Kidney epithelial cell (primary cell): ENCODE measurements around the gene REEP3. TPM values are rescaled to one million over a fixed set of nuclear protein-coding genes. Genes with fewer than 3 reads are reported as not detected.

ENCODE experiments used
- DNase-seq: peaks from one replicate; pipeline ENCODE4 v3.0.0-alpha.2; 2010; ENCODE audit warnings: low read depth
- H3K27me3 ChIP-seq: 2 replicates; pipeline ENCODE4 v1.6.0; 2011; ENCODE audit warnings: low read length; ENCODE audit not compliant: control insufficient read depth, insufficient read depth
- H3K36me3 ChIP-seq: 2 replicates; pipeline ENCODE4 v1.5.1; 2011; ENCODE audit warnings: low read length; ENCODE audit not compliant: control insufficient read depth, insufficient read depth
- H3K4me3 ChIP-seq: 2 replicates; pipeline ENCODE4 v1.5.1; 2011; ENCODE audit warnings: low read depth, mild to moderate bottlenecking, control low read depth, low read length
- total RNA-seq: library from RNA; depleted of rRNA; stranded (reverse); fragments of >200 nt; gene quantifications from 2 replicates; pipeline ENCODE4 v1.2.3, GENCODE V29; 2015
- TF ChIP-seq, protein P1 (sequence below): IDR thresholded peaks from 2 replicates; pipeline ENCODE4 v1.5.1; 2011; ENCODE audit warnings: mild to moderate bottlenecking, moderate library complexity, low read length, control low read depth, inconsistent platforms; ENCODE audit not compliant: insufficient read depth, poor library complexity, severe bottlenecking

The REEP3 gene
- total RNA-seq, 1 donor from 2014 or later: 59.8 TPM

DNA sequence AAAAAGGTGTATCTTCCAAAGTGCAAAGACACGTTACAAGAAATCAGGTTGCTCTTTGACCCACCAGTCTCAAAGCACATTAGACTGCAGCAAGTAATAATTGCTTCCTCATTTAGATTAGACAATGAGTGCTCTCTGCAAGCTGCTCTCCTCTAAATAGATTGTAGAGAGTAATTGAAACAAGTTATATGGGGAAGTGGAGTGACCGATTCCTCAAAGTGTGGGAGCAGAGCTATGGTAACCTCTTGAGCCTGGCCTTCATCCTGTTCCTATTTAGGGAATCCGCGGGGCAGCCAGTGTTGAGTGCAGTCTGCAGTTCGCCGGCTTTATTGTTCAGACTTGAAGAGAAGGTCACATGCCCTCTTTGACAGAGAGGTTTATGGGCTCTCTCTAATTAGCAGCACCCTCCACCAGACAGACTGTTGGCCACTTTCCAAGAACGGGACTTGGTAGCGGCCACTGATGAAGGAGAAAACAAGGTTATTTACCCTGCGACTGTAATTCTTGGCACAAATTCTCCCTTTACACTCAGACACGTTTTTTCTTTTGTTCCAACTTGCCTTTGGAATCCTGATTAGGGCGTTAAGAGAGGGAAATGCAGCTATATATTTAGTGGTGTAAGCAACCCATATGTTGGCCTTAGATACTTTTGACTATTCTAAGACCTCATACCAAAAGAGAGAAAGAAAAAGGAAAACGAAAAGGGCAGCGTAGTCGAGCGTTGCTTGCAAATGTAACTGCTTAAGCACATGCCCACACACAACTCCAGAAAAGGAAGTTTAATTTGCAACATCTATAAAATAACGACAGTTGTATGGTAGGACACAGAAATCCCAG lies 107.5 kb downstream of the REEP3 start:
- no peaks in the 10 kb centered on the region for H3K36me3 ChIP-seq
- no peaks in the 10 kb centered on the region for H3K27me3 ChIP-seq
- peak overlapping the region; percentile 12 for H3K4me3 ChIP-seq
- TF ChIP-seq, protein P1, sequence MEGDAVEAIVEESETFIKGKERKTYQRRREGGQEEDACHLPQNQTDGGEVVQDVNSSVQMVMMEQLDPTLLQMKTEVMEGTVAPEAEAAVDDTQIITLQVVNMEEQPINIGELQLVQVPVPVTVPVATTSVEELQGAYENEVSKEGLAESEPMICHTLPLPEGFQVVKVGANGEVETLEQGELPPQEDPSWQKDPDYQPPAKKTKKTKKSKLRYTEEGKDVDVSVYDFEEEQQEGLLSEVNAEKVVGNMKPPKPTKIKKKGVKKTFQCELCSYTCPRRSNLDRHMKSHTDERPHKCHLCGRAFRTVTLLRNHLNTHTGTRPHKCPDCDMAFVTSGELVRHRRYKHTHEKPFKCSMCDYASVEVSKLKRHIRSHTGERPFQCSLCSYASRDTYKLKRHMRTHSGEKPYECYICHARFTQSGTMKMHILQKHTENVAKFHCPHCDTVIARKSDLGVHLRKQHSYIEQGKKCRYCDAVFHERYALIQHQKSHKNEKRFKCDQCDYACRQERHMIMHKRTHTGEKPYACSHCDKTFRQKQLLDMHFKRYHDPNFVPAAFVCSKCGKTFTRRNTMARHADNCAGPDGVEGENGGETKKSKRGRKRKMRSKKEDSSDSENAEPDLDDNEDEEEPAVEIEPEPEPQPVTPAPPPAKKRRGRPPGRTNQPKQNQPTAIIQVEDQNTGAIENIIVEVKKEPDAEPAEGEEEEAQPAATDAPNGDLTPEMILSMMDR: no peak
- DNase-seq: no peak

DNA sequence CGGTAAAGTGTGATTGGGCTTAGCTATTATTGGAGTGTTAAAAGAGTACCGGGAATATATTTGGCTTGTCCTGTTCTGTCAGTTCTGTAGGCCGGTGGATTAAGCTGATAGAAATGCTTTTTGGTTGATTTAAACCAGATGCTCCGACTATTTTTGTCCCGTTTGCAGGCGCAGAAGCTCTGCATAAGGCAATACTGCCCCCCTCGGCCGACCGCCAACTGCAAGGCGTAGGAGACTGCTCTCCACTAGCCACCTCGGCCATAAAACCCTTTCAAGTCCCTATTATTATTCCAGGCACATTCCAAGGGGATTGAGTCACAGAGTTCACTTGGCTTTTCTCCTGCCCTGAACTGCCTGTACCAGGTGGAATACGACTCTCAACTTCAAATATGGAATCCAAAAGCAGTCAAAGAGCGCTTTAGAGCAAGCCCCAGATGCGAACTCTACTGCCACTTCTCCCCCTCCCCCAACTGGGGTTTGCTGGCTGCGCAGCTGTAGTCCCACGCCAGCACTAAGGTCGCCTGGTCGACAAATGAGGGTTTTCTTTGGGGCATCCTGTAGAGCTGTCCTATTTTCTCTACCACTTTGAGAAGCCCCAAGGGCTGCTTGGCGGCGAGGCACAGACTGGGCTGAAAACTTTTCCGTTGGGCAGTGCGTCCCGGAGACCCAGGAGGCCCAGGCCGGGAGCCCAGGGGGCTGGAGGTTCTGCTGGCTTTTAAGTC lies 108.3 kb downstream of the REEP3 start:
- H3K4me3 ChIP-seq: peak overlapping the region; percentile 70
- DNase-seq: peak; percentile 96
- H3K27me3 ChIP-seq: no peaks in the 10 kb centered on the region
- no peaks in the 10 kb centered on the region for H3K36me3 ChIP-seq
- TF ChIP-seq, protein P1: peak; percentile 91

DNA sequence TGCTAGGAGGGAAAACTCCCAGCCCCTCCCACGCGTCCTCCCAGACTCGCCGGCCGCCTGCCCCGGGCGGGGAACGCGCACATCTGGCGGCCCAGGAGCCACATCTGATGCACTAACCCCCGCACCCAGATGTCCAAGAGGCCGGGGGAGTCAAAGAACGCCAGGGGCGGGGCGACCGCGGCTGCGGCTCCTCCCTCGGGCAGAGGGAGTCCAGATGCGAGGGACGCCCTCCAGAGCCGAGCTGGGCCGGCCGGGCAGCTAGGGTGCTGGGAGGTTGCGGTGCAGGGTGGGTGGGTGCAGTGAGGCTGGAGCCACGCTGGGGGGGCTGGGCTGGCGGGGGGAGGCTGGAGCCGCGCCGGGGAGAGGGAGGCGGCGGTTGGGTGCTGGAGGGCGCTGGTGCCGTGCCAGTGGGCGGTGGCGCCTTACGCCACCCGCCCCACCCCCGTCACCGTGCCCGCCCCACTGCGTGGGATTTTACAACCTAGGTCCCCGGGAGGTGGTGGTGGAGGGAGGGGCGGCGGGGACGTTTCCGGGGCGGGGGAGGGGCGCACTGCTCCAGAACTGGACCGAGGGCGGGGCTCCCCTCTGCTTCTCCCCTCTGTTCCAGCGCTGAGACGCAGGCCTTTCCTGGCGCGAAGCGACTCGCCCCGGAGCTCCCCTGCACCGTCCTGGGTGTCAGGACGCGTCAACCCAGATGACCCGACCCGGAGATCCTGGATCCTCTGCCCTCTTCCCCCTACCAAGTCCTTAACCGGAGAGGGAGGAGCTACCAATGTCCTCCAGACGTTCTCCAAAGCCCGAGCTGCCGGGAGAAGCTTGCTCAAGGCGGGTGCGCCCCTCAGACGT lies 109.1 kb downstream of the REEP3 start:
- Histone ChIP-seq H3K36me3 (no peaks in the 10 kb centered on the region), H3K27me3 (no peaks in the 10 kb centered on the region), H3K4me3 (peak overlapping the region; percentile 70)
- TF ChIP-seq, protein P1: no peak
- peak; percentile 61 for DNase-seq

DNA sequence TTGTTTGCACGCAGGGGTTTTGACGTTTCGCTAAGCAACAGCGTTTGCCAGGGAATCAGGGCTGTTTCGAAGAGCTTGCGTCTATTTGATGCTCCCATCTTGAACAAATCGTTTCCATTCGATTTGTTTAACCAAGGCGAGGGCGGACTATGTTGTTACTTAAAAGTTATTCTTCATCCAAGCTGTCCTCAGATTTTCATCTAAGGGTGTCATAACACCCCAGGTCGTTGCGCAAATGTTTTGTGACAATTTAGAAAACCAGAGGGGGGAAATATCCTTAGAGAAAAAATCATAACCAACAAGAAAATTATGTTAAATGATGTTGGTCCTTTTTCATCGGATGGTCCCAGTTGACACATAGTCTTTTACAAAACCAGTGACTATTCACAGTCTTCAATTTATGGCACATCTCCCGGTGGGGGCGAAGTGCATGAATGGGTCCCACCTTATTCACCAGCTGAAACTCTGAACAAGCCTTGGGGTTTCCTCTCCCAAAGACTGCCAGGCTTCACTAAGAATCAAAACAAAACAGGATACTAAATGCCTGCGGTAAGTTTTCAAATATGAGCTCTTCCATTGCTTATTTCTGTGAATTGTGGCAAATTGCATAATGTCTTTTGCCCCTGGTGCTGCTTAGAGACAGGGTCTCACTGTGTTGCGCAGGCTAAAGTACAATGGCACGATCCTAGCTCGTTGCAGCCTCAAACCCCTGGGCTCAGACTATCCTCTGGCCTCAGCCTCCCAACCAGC lies 109.9 kb downstream of the REEP3 start:
- no peak for DNase-seq
- H3K27me3 ChIP-seq: no peaks in the 10 kb centered on the region
- H3K4me3 ChIP-seq: peak overlapping the region; percentile 70
- no peaks in the 10 kb centered on the region for H3K36me3 ChIP-seq
- TF ChIP-seq, protein P1: no peak

DNA sequence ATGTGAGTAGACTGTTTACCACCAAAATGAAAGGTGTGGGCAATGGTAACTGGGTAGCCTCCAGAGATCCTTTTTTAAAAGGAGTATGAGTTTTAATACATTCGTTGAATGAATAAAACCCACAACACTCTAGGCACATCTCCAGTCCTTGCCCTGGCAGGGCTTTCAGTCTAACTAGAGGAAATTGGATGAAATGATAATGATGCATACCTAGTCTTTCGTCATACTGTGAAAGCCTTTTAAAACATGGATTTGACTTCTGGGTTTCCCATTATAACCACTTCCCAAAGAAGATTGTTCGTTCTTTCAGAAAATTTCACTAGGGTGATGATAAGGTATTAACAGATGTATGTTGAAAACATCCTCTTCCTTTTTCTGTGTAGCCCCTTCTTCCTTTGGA lies 110.8 kb downstream of the REEP3 start:
- no peaks in the 10 kb centered on the region for H3K27me3 ChIP-seq
- no peak for DNase-seq
- TF ChIP-seq, protein P1: no peak

More for the DNA sequence above, 110.8 kb downstream of the REEP3 start:
- Histone ChIP-seq H3K36me3 (no peaks in the 10 kb centered on the region), H3K4me3 (no peak overlapping the region)
